OCI-LY3 (cell line): ENCODE results near the gene STAT4.

Experiments used
- H2AFZ ChIP-seq: fragments of 200-600, 300-600 bp; shearing (Covaris generic); 2 replicates; pipeline ENCODE4 v1.6.0; 2014; ENCODE audit warnings: antibody characterized with exemption, low read depth, low read length
- H3K27ac ChIP-seq: fragments of 200-600, 300-600 bp; sonication (generic); 2 replicates; pipeline ENCODE4 v1.5.1; 2014; ENCODE audit warnings: mild to moderate bottlenecking, low read length, moderate library complexity, mixed read lengths
- H3K27me3 ChIP-seq: fragments of 200-600, 300-600 bp; sonication (generic); 2 replicates; pipeline ENCODE4 v1.6.1; 2014; ENCODE audit warnings: low read depth, low read length, mixed read lengths
- H3K36me3 ChIP-seq: fragments of 200-600, 300-600 bp; sonication (generic); replicated peaks from 2 replicates; pipeline ENCODE3; 2014; ENCODE audit warnings: low read depth, low read length, mixed read lengths
- H3K4me1 ChIP-seq: fragments of 300-600, 200-600 bp; sonication (generic); 2 replicates; pipeline ENCODE4 v1.6.1; 2014; ENCODE audit warnings: low read length, mixed read lengths
- H3K4me2 ChIP-seq: fragments of 200-600, 300-600 bp; sonication (generic); 2 replicates; pipeline ENCODE4 v1.6.1; 2014; ENCODE audit warnings: low read length, mixed read lengths
- H3K4me3 ChIP-seq: fragments of 300-600, 200-600 bp; sonication (generic); 2 replicates; pipeline ENCODE4 v1.5.1; 2014; ENCODE audit warnings: antibody characterized with exemption, mild to moderate bottlenecking, low read length, moderate library complexity
- H3K79me2 ChIP-seq: fragments of 300-600, 200-600 bp; shearing (Covaris generic); 2 replicates; pipeline ENCODE4 v1.6.1; 2014; ENCODE audit warnings: mild to moderate bottlenecking, low read length, mixed read lengths
- H3K9ac ChIP-seq: fragments of 300-600, 200-600 bp; shearing (Covaris generic); 2 replicates; pipeline ENCODE4 v1.6.0; 2014; ENCODE audit warnings: mild to moderate bottlenecking, low read length, moderate library complexity
- H3K9me3 ChIP-seq: fragments of 200-600, 300-600 bp; shearing (Covaris generic); 2 replicates; pipeline ENCODE4 v1.6.1; 2014; ENCODE audit warnings: low read length, mixed read lengths; ENCODE audit not compliant: insufficient read depth
- H4K20me1 ChIP-seq: fragments of 200-600, 300-600 bp; sonication (generic); 2 replicates; pipeline ENCODE4 v1.6.1; 2016; ENCODE audit warnings: low read length, mixed read lengths; ENCODE audit not compliant: insufficient read depth
- CTCF ChIP-seq: fragments of 200-600, 300-600 bp; sonication (generic); IDR thresholded peaks from 2 replicates; pipeline ENCODE4 v1.5.1; 2014; ENCODE audit warnings: antibody characterized with exemption, low read length, low read depth
- EZH2phosphoT487 ChIP-seq: fragments of 200-600 bp; shearing (Covaris generic); IDR thresholded peaks from 2 replicates; pipeline ENCODE4 v1.6.1; 2018; ENCODE audit warnings: antibody characterized with exemption, mixed run types, low read depth

STAT4 gene

GRCh38 chr2:191053256-191053655, 97.5 kb downstream of the STAT4 start:
- Histone ChIP-seq H4K20me1 (no peaks in the 10 kb centered on the region), H3K4me3 (no peak overlapping the region), H3K9me3 (no peaks in the 10 kb centered on the region), H3K36me3 (no peaks in the 10 kb centered on the region), H3K79me2 (no peaks in the 10 kb centered on the region), H3K9ac (no peak overlapping the region), H2AFZ (no peak overlapping the region), H3K27ac (no peak overlapping the region), H3K27me3 (peaks cover 46% of the 10 kb centered on the region), H3K4me2 (no peak overlapping the region), H3K4me1 (peaks cover 12% of the 10 kb centered on the region; the same call in 1 of the 2 replicates)
- TF ChIP-seq EZH2phosphoT487, result no peak
- no peak for TF ChIP-seq CTCF

- H3K79me2 ChIP-seq, result no peaks in the 10 kb centered on the region
- no peaks in the 10 kb centered on the region for H3K36me3 ChIP-seq
- peaks cover 49% of the 10 kb centered on the region for H3K27me3 ChIP-seq
- H3K9me3 ChIP-seq, result no peaks in the 10 kb centered on the region
- peaks cover 12% of the 10 kb centered on the region; the same call in 1 of the 2 replicates for H3K4me1 ChIP-seq
- no peaks in the 10 kb centered on the region for H4K20me1 ChIP-seq
- peak overlapping the region; percentile 58 for H2AFZ ChIP-seq
- peak; percentile 89 for TF ChIP-seq CTCF
- no peak for TF ChIP-seq EZH2phosphoT487
- peak overlapping the region; percentile 73 for H3K4me3 ChIP-seq
- peak overlapping the region; percentile 43 for H3K9ac ChIP-seq
- H3K27ac ChIP-seq, result no peak overlapping the region
- peak overlapping the region; percentile 90 for H3K4me2 ChIP-seq
Measured at GRCh38 chr2:191051825-191052778, 98.7 kb downstream of the STAT4 start.

GRCh38 chr2:191051177-191051576, 99.6 kb downstream of the STAT4 start:
- TF ChIP-seq EZH2phosphoT487, result no peak
- no peak for TF ChIP-seq CTCF
- no peak overlapping the region for H3K27ac ChIP-seq
- H3K79me2 ChIP-seq, result no peaks in the 10 kb centered on the region
- no peak overlapping the region for H3K4me3 ChIP-seq
- no peak overlapping the region for H3K9ac ChIP-seq
- no peaks in the 10 kb centered on the region for H3K36me3 ChIP-seq
- H3K9me3 ChIP-seq, result no peaks in the 10 kb centered on the region
- H3K4me1 ChIP-seq, result peaks cover 12% of the 10 kb centered on the region; the same call in 1 of the 2 replicates
- H4K20me1 ChIP-seq, result no peaks in the 10 kb centered on the region
- no peak overlapping the region for H2AFZ ChIP-seq
- peak overlapping the region; percentile 90 for H3K4me2 ChIP-seq
- peaks cover 49% of the 10 kb centered on the region for H3K27me3 ChIP-seq

- no peaks in the 10 kb centered on the region for H3K9me3 ChIP-seq
- peaks cover 12% of the 10 kb centered on the region; the same call in 1 of the 2 replicates for H3K4me1 ChIP-seq
- H3K27me3 ChIP-seq, result peaks cover 49% of the 10 kb centered on the region
- no peak overlapping the region for H2AFZ ChIP-seq
- H3K27ac ChIP-seq, result no peak overlapping the region
- no peak overlapping the region for H3K9ac ChIP-seq
- H3K79me2 ChIP-seq, result no peaks in the 10 kb centered on the region
- H3K4me3 ChIP-seq, result no peak overlapping the region
- no peaks in the 10 kb centered on the region for H4K20me1 ChIP-seq
- no peak for TF ChIP-seq EZH2phosphoT487
- TF ChIP-seq CTCF, result no peak
- H3K36me3 ChIP-seq, result no peaks in the 10 kb centered on the region
- no peak overlapping the region for H3K4me2 ChIP-seq
Measured at GRCh38 chr2:191050640-191050987, 100.2 kb downstream of the STAT4 start.
